Kidney epithelial cell (primary cell): ENCODE results near the gene ARHGAP32. TPM values are rescaled to one million over a fixed set of nuclear protein-coding genes. Genes with fewer than 3 reads are reported as not detected.
"Not testable (repeated sequence)": the region's sequence is repeated elsewhere in the genome, so short reads cannot be mapped to it uniquely, and the experiment has no call there.

Source experiments
- DNase-seq: peaks from one replicate; pipeline ENCODE4 v3.0.0-alpha.2; 2010; ENCODE audit warnings: low read depth
- H3K27me3 ChIP-seq: 2 replicates; pipeline ENCODE4 v1.6.0; 2011; ENCODE audit warnings: low read length; ENCODE audit not compliant: control insufficient read depth, insufficient read depth
- H3K36me3 ChIP-seq: 2 replicates; pipeline ENCODE4 v1.5.1; 2011; ENCODE audit warnings: low read length; ENCODE audit not compliant: control insufficient read depth, insufficient read depth
- H3K4me3 ChIP-seq: 2 replicates; pipeline ENCODE4 v1.5.1; 2011; ENCODE audit warnings: low read depth, mild to moderate bottlenecking, control low read depth, low read length
- CTCF ChIP-seq: IDR thresholded peaks from 2 replicates; pipeline ENCODE4 v1.5.1; 2011; ENCODE audit warnings: mild to moderate bottlenecking, moderate library complexity, low read length, control low read depth, inconsistent platforms; ENCODE audit not compliant: insufficient read depth, poor library complexity, severe bottlenecking
- total RNA-seq: library from RNA; depleted of rRNA; stranded (reverse); fragments of >200 nt; gene quantifications from 2 replicates; pipeline ENCODE4 v1.2.3, GENCODE V29; 2015

Gene ARHGAP32
- total RNA-seq, 1 donor from 2014 or later, result 15.4 TPM

GRCh38 chr11:129190087-129190486 lies 2.0 kb downstream of the ARHGAP32 start:
- H3K4me3 ChIP-seq, result no peak overlapping the region
- no peak for DNase-seq

GRCh38 chr11:129189646-129190045 lies 2.5 kb downstream of the ARHGAP32 start:
- H3K36me3 ChIP-seq, result no peaks in the 10 kb centered on the region
- no peak for DNase-seq
- no peak overlapping the region for H3K4me3 ChIP-seq
- TF ChIP-seq CTCF, result no peak
- no peaks in the 10 kb centered on the region for H3K27me3 ChIP-seq

More at GRCh38 chr11:129190087-129190486, 2.0 kb downstream of the ARHGAP32 start:
- TF ChIP-seq CTCF, result no peak
- Histone ChIP-seq H3K27me3 (no peaks in the 10 kb centered on the region), H3K36me3 (no peaks in the 10 kb centered on the region)

GRCh38 chr11:129185082-129185481 lies 7.0 kb downstream of the ARHGAP32 start:
- H3K4me3 ChIP-seq, DNase-seq, H3K36me3 ChIP-seq, H3K27me3 ChIP-seq: not testable (repeated sequence)

- H3K27me3 ChIP-seq, result no peaks in the 10 kb centered on the region
- DNase-seq, result no peak
- no peaks in the 10 kb centered on the region for H3K36me3 ChIP-seq
- no peak for TF ChIP-seq CTCF
- H3K4me3 ChIP-seq, result no peak overlapping the region
Observed at GRCh38 chr11:129184581-129184980, 7.5 kb downstream of the ARHGAP32 start.

- no peak for DNase-seq
- H3K4me3 ChIP-seq, result no peak overlapping the region
- no peaks in the 10 kb centered on the region for H3K27me3 ChIP-seq
- TF ChIP-seq CTCF, result no peak
- no peaks in the 10 kb centered on the region for H3K36me3 ChIP-seq
Observed at GRCh38 chr11:129167315-129167714, 24.8 kb downstream of the ARHGAP32 start.

- H3K27me3 ChIP-seq, result no peaks in the 10 kb centered on the region
- TF ChIP-seq CTCF, result no peak
- no peak for DNase-seq
- no peak overlapping the region for H3K4me3 ChIP-seq
- no peaks in the 10 kb centered on the region for H3K36me3 ChIP-seq
Observed at GRCh38 chr11:129163714-129164164, 28.4 kb downstream of the ARHGAP32 start.

- not testable (repeated sequence) for H3K4me3 ChIP-seq, DNase-seq, H3K36me3 ChIP-seq, H3K27me3 ChIP-seq
Observed at GRCh38 chr11:129157080-129157479, 35.0 kb downstream of the ARHGAP32 start.
